Thoracic aorta (tissue), 2 donors: ENCODE results near the gene AOC3. TPM values are rescaled to one million over a fixed set of nuclear protein-coding genes. Genes with fewer than 3 reads are reported as not detected.

ENCODE experiments used
- ATAC-seq: fragments of 150-250 bp; one replicate; pipeline ENCODE4 v1.8.0; 2017; ENCODE audit warnings: low read depth; ENCODE audit not compliant: insufficient number of reproducible peaks, low FRiP score
- DNase-seq: peaks from one replicate; pipeline ENCODE4 v3.0.0-alpha.2; 2020; ENCODE audit warnings: low spot score
- H3K27ac ChIP-seq, 2 donors: fragments of 200-600 bp; sonication (generic); 1 replicate in 1 of 2; 2 replicates in 1 of 2; pipeline ENCODE4 v1.5.1; 2016; ENCODE audit warnings: mild to moderate bottlenecking in 2 of 2, moderate library complexity in 2 of 2
- H3K27me3 ChIP-seq: fragments of 200-600 bp; sonication (generic); replicated peaks from 2 replicates; pipeline ENCODE4 v1.6.0; 2016; ENCODE audit warnings: mild to moderate bottlenecking; ENCODE audit not compliant: insufficient read depth
- H3K36me3 ChIP-seq: fragments of 200-600 bp; sonication (generic); one replicate; pipeline ENCODE4 v1.5.1; 2016
- H3K4me1 ChIP-seq, 2 donors: fragments of 200-600 bp; sonication (generic); 1 replicate in 1 of 2; 2 replicates in 1 of 2; pipeline versions ENCODE4 v1.5.1 to v1.6.0; 2016; ENCODE audit warnings: low read depth in 2 of 2, mild to moderate bottlenecking in 1 of 2; ENCODE audit not compliant: control insufficient read depth in 1 of 2
- H3K4me3 ChIP-seq: fragments of 200-600 bp; sonication (generic); 2 replicates; pipeline ENCODE4 v1.5.1; 2016; ENCODE audit warnings: mild to moderate bottlenecking
- H3K9me3 ChIP-seq: fragments of 200-600 bp; sonication (generic); 2 replicates; pipeline ENCODE4 v1.5.1; 2016
- CTCF ChIP-seq: fragments of 200-600 bp; sonication (generic); IDR thresholded peaks from one replicate; pipeline ENCODE4 v1.5.1; 2019; ENCODE audit warnings: antibody characterized with exemption
- total RNA-seq, 2 donors: library from RNA; depleted of rRNA; stranded (reverse); fragments of >200 nt; gene quantifications; one replicate each; pipeline versions ENCODE4 v1.1.0 to v1.2.3, GENCODE V29; 2016

The AOC3 gene
- total RNA-seq, 2 donors from 2014 or later, result 117 to 146 TPM

- Histone ChIP-seq H3K4me3 (no peak within 1 kb of the TSS), H3K4me1 (peaks cover 0 to 2% of the 10 kb centered on the region in 2 donors), H3K27me3 (no peaks in the 10 kb centered on the region), H3K36me3 (no peaks in the 10 kb centered on the region), H3K9me3 (no peaks in the 10 kb centered on the region), H3K27ac (no peak within 1 kb of the TSS)
- ATAC-seq (no peak), DNase-seq (no peak)
- TF ChIP-seq CTCF, result no peak
Observed at GRCh38 chr17:42900460-42901331, 49.7 kb downstream of the AOC3 start, which contains the start of gene G6PC1. Gene G6PC1 (plus strand): TSS chr17:42900799. CDS start chr17:42900877, 78 bp downstream.

- H3K9me3 ChIP-seq, result no peaks in the 10 kb centered on the region
- no peaks in the 10 kb centered on the region for H3K36me3 ChIP-seq
- no peak overlapping the region for H3K27ac ChIP-seq
- H3K4me1 ChIP-seq, result no peaks in the 10 kb centered on the region
- no peaks in the 10 kb centered on the region for H3K27me3 ChIP-seq
- DNase-seq (no peak), ATAC-seq (no peak)
- H3K4me3 ChIP-seq, result no peak overlapping the region
- no peak for TF ChIP-seq CTCF
Observed at GRCh38 chr17:42901535-42902229, 50.7 kb downstream of the AOC3 start.

GRCh38 chr17:42904110-42904469, 53.1 kb downstream of the AOC3 start:
- H3K4me1 ChIP-seq, result no peaks in the 10 kb centered on the region
- no peaks in the 10 kb centered on the region for H3K36me3 ChIP-seq
- ATAC-seq (no peak), DNase-seq (no peak)
- no peaks in the 10 kb centered on the region for H3K9me3 ChIP-seq
- TF ChIP-seq CTCF, result no peak
- H3K4me3 ChIP-seq, result no peak overlapping the region
- H3K27ac ChIP-seq, result no peak overlapping the region
- no peaks in the 10 kb centered on the region for H3K27me3 ChIP-seq

GRCh38 chr17:42906772-42907446, 55.9 kb downstream of the AOC3 start:
- Histone ChIP-seq H3K27me3 (no peaks in the 10 kb centered on the region), H3K9me3 (no peaks in the 10 kb centered on the region), H3K4me1 (no peaks in the 10 kb centered on the region), H3K36me3 (no peaks in the 10 kb centered on the region), H3K27ac (no peak overlapping the region), H3K4me3 (no peak overlapping the region)
- ATAC-seq (no peak), DNase-seq (no peak)
- TF ChIP-seq CTCF, result no peak

Other genes starting within 250 kb of the AOC3 start
- 10 to 100 TPM; 49.0 to 60.4 TPM for gene RETREG3, start 241.8 kb upstream of the AOC3 start, total RNA-seq
- 10 to 100 TPM; 26.7 to 47.0 TPM for gene TUBG1, start 241.5 kb upstream of the AOC3 start, total RNA-seq
- gene TUBG2, start 191.9 kb upstream of the AOC3 start, total RNA-seq, result 10 to 100 TPM; 47.2 to 49.0 TPM
- gene PLEKHH3, start 174.2 kb upstream of the AOC3 start, total RNA-seq, result 10 to 100 TPM; 54.8 to 59.2 TPM
- gene CCR10, start 169.4 kb upstream of the AOC3 start, total RNA-seq, result 1 to 10 TPM; 3.2 to 3.4 TPM
- gene CNTNAP1, start 168.7 kb upstream of the AOC3 start, total RNA-seq, result 10 to 100 TPM in 1 of 2 donors, 1 to 10 TPM in 1; 9.1 to 19.6 TPM
- 10 to 100 TPM; 66.3 to 75.2 TPM for gene EZH1, start 106.2 kb upstream of the AOC3 start, total RNA-seq
- 10 to 100 TPM; 11.0 to 32.3 TPM for gene RAMP2, start 90.0 kb upstream of the AOC3 start, total RNA-seq
- gene VPS25, start 77.8 kb upstream of the AOC3 start, total RNA-seq, result 10 to 100 TPM; 18.5 to 24.2 TPM
- gene WNK4, start 70.6 kb upstream of the AOC3 start, total RNA-seq, result not detected
- 10 to 100 TPM; 34.3 to 36.1 TPM for gene COA3, start 52.5 kb upstream of the AOC3 start, total RNA-seq
- gene CNTD1, start 52.3 kb upstream of the AOC3 start, total RNA-seq, result not detected
- gene BECN1, start 26.9 kb upstream of the AOC3 start, total RNA-seq, result 100 to 1,000 TPM in 1 of 2 donors, 10 to 100 TPM in 1; 99.6 to 122 TPM
- gene PSME3, start 17.8 kb upstream of the AOC3 start, total RNA-seq, result 10 to 100 TPM; 41.2 to 82.5 TPM
- 1 to 10 TPM in 1 of 2 donors, under 1 TPM in 1; 0.68 to 2.8 TPM for gene AOC2, start 6.6 kb upstream of the AOC3 start, total RNA-seq
- gene G6PC1, start 49.6 kb downstream of the AOC3 start, total RNA-seq, result not detected
- 10 to 100 TPM; 26.0 to 35.5 TPM for gene AARSD1, start 113.3 kb downstream of the AOC3 start, total RNA-seq
- gene PTGES3L, start 128.9 kb downstream of the AOC3 start, total RNA-seq, result 1 to 10 TPM; 1.5 to 2.0 TPM
- gene RUNDC1, start 129.4 kb downstream of the AOC3 start, total RNA-seq, result 10 to 100 TPM; 16.6 to 17.9 TPM
- gene RPL27, start 147.2 kb downstream of the AOC3 start, total RNA-seq, result 100 to 1,000 TPM; 535 to 569 TPM
- 10 to 100 TPM; 34.4 to 34.8 TPM for gene IFI35, start 155.6 kb downstream of the AOC3 start, total RNA-seq
- 100 to 1,000 TPM in 1 of 2 donors, 10 to 100 TPM in 1; 91.5 to 158 TPM for gene VAT1, start 171.2 kb downstream of the AOC3 start, total RNA-seq
- gene RND2, start 174.0 kb downstream of the AOC3 start, total RNA-seq, result 1 to 10 TPM in 1 of 2 donors, under 1 TPM in 1; 0.81 to 2.4 TPM